Activated gamma-delta T cell (primary cell): ENCODE results near the gene GGN.
"Not testable (repeated sequence)": the region's sequence is repeated elsewhere in the genome, so short reads cannot be mapped to it uniquely, and the experiment has no call there.

Experiments
- DNase-seq: peaks from one replicate; lab custom pipeline; 2025; lab: John Stamatoyannopoulos, UW
- total RNA-seq, 2 donors: gene quantifications; one replicate each; lab custom pipeline; 2026; lab: John Stamatoyannopoulos, UW

GGN gene, protein sequence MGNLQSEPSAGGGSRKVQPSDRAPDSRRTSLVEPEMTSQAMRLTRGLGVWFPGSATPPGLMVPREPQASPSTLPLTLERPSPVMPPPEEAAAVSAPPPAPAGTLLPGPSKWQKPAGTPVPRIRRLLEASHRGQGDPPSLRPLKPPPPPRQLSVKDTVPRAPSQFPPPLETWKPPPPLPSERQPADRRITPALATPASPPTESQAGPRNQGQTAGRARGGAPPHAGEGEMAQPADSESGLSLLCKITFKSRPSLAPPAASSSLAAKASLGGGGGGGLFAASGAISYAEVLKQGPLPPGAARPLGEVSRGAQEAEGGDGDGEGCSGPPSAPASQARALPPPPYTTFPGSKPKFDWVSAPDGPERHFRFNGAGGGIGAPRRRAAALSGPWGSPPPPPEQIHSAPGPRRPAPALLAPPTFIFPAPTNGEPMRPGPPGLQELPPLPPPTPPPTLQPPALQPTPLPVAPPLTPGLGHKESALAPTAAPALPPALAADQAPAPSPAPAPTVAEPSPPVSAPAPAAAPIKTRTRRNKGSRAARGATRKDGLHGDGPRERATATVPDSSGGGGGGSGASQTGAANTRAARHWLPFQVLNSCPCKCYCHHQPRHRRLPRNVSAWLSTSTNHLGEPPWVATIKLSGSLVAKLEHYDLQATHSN
- 0.10 to 0.26 reads per million in 2 donors for total RNA-seq

DNA sequence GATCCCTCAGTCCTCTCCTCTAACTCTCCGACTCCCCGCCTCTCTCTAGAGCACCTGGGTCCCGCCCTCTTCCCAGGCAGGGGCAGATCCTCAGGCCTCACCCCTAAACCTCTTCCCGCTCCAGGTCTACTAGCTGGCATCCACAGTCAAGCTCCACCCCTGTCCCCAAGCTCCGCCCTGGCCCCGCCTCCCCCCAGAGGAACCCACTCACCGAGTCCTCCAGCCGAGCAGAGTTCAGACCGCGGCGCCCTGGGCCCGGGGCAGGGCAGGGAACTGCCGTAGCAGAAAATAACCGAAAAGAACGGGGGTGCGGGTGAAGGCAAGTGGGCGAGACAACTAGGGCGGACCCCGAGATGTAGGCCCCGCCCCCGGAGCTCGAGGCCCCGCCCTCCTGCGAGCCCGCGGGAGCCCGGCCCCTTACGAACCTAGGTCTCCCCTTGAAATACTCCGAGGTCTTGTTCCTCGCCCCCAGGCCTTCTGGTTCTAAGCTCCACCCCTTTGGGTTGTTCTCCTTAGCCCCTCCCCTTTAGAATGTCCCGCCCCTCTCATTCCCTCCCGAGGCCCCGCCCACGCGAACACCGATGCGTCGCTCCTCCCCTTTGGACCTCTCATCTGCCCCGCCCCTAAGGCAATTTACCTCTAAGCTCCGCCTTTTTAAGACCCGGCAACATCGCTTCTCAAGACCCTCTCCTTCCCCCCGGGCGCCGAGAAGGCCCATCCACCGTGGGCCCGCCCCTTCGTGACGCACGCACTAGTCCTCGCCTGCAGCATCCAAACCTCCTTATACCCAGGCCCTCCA, at the start of gene GGN:
TSS of gene GGN (minus strand) at position 485 of the 799 bp plus-strand sequence. CDS start 773 bp downstream, outside the sequence.
- peak; percentile 65 for DNase-seq

DNA sequence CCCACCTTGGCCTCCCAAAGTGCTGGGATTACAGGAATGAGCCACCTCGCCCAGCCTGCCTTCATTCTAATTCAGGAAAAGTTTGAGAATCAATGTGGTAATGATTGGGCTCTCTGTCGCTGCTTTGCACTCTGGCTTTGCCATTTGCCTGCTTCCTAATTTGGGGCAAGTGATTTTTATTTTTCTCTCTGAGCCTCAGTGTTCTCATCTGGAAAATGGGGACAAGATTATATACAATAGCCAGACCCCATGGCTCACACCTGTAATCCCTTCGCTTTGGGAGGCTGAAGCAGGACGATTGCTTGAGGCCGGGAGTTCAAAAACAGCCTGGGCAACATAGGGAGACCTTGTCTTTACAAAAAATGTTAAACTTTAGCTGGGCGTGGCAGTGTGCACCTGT, 49.5 kb upstream of the GGN start:
- no peak for DNase-seq

DNA sequence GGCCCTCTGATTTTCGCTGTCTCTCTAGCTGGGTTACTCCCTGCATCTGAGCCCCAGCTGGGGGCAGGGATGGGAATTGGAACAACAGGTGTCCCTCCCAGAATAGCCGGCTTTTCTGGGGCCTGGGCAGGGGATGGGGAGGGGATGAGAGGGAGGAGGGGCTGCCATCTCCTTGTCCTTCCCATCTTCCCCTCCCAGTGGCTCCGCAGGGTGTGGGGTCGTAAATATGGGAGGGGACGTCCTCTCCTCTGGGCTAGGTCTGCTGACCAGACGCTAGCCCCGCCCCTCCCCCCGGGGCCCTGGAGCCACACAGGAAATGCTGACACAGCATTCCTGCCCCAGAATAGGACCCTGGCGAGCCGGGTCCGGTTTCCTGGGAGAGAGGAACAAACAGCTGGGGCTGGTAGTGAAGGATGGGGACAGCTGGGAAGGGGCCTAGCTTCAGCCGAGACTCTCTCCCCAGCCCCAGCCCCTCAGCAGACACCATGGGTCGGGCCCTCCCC, 46.8 kb upstream of the GGN start:
- no peak for DNase-seq

DNA sequence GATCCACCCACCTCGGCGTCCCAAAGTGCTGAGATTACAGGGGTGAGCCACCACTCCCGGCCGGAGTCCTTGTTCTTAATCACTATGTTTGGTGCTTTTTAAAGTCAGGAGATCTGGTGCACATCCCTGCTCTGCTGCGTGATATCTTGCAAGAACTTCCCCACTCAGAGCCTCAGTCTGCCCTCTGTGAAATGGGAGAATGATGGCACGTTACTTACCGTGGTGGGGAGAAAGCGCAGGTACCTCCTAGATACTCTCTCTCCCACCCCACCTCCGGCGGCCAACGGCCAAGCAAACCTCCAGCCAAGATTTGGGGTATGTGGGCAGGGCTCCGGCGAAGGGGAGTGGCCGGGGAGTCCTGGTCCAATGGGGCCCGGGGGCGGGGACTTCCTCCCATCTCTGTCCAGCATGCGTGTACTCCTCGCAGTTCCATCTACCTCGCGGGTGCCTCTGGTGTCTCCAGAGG, 45.5 kb upstream of the GGN start, which contains the start of gene RYR1:
TSS of gene RYR1 (plus strand) at position 424 of the 466 bp plus-strand sequence. CDS start 139 bp downstream, outside the sequence.
- DNase-seq = no peak

DNA sequence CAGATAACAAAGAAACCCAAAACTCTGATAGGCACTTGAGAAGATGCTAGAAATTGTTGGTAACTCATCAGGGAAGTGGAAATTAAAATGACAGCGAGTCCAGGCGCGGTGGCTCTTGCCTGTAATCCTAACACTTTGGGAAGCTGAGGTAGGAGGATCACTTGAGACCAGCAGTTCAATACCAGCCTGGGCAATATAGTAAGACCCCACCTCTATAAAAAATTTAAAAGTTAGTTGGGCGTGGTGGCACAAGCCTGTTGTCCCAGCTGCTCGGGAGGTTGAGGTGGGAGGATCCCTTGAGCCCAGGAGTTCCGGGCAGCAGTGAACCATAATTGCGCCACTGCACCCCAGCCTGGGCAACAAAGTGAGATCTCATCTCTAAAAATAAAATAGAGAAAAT, 43.1 kb upstream of the GGN start:
- no peak for DNase-seq

DNA sequence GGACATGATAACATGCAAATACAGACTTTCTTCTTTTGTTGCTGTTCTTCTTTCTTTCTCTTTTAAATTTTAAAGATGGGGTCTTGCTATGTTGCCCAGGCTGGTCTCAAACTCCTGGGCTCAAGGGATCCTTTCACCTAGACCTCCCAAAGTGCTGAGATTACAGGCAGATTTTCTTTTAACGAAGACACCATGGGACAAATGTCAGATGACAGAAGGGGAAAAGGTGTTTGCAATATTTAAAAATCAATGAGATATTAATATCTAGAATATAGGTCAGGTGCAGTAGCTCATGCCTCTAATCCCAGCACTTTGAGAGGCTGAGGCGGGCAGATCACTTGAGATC, 42.0 kb upstream of the GGN start:
- no peak for DNase-seq

DNA sequence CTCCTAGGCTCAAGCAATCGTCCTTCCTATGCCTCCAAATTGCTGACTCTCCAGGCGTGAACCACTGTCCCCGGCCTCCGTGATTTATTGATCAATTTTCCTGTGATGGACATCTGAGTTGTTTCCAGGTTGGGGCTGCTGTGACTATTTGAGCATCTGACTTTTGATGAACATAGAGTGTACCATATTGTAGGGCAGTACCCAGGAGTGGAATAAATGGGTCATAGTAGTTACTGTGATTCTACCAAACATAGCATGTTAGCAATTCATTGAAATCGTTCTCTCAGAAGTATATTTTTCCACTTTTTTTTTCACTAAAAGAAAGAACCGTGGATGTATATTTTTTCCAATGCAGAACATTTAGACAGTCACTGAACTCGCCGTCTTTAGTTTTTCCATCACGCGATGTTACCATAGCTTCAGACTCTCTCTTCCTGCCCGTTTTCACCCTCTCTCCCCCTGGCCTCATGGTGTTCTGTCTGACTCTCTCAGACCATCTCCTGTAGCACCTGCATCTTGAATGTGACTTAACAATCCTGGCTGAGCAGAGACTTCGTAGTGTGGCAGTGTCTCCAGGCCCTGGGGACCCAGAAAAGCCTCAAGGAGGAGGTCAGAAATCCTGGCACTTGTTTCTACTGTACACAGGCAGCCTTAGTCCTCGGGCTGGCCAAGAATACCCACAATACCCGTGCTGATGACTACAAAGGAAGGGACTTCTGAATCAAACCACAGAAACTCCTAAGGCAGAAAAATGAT, 41.4 kb upstream of the GGN start:
- no peak for DNase-seq

DNA sequence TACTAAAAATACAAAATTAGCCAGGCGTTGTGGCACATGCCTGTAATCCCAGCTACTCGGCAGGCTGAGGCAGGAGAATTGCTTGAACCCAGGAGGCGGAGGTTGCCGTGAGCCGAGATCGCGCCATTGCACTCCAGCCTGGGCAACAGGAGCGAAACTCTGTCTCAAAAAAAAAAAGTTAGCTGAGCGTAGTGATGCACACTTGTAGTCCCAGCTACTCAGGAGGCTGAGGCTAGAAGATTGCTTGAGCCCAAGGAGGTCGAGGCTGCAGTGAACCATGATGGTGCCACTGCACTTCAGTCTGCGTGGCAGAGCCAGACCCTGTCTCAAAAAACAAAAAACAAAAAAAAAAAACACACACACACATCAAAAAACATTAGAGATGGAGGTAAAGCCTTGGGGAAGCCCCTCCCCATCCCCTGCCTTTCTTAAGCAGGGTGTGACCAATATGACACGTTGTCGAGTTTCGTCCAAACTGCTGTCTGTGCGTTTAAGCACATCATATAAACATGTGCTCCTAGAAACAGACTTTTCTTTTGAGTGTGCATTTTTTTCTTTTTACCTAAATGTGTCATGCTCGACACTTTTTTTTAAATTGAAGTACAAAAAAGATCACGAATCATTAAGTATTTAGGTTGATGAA, 39.3 kb upstream of the GGN start:
- not testable (repeated sequence) for DNase-seq

DNA sequence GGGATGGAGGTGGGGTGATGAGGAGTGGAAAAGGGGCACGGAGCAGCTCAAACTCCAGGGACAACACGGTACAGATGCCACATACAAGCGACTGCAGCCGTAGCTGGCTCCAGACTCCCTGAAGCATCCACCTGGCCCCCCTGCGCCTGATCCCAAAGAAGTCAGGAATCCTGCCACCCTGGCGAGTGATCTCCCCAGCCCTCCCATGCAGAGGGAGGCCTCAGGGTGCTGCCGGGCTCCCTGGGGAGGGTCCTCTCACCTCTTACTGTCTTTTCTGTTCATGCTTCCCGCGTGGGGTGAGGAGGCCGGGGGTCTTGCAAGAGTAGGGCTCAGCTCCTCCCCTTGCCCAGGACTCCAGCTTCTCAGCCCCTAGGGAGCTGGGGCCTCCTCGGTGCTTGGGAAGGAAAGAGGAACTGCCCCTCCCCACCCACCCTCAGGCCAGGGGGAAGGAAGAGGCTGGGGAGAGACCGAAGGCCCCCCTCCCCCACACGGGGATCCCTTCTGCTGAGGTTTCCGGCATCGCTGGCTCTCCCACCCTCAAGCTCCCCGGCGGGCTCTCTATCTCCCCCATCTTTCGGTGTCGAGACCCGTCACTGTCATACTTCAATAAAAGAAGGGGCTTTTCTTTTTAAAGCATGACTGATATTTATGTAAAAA, 38.1 kb upstream of the GGN start, which contains the start of gene RASGRP4:
TSS of gene RASGRP4 (minus strand) at position 410 of the 657 bp plus-strand sequence. CDS start at position 282, 128 bp downstream.
- no peak for DNase-seq

DNA sequence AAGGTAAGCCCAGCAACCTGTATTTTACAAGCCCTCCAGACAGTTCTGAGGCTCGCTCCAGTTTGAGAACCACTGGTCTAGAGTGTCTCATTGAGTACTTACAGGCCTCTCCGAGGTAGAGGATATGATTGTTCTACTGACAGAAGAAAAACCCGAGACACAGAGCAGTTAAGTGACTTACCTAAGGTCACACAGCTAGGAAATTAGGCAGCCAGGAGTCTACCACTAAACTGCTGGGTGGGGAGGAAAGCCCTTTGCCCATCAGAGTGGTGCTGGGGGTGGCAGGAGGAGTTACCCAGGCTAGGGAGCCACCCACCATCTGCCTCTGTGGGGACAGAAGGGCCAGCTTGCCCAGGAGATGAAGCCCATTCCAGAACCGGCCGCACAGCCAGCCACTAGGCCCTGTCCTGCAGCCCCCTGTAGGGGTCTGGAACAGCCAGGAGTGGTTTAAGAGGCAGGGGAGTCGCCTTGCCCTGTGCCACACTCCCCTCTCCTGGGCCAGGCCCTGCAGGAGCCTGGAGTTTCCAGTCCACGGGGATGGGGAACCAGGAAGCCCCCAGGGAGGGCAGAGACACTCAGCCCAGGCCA, 37.5 kb upstream of the GGN start:
- no peak for DNase-seq

DNA sequence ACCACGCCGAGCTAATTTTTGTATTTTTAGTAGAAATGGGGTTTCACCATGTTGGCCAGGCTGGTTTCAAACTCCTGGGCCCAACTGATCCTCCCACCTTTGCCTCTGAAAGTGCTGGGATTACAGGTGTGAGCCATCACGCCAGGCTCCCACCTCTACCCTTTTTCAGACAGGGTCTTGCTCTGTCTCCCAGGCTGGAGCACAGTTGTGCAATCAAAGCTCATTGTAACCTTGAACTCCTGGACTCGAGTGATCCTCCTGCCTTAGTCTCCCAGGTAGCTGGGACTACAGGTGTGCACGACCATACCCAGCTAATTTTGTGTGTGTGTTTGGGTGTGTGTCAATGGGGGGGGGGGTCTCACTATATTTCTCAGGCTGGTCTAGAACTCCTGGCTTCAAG, 36.4 kb upstream of the GGN start:
- no peak for DNase-seq

DNA sequence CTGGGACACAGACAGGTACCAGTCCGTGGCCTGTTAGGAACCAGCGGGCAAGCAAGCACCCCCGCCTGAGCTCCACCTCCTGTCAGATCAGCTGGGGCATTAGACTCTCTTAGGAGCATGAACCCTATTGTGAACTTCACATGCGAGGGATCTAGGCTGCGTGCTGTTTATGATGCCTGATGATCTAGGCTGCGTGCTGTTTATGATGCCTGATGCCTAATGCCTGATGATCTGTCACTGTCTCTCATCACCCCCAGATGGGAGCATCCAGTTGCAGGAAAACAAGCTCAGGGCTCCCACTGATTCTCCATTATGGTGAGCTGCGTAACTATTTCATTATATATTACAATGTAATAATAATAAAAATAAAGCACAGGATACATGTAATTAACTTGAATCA, 34.6 kb upstream of the GGN start:
- DNase-seq = no peak

DNA sequence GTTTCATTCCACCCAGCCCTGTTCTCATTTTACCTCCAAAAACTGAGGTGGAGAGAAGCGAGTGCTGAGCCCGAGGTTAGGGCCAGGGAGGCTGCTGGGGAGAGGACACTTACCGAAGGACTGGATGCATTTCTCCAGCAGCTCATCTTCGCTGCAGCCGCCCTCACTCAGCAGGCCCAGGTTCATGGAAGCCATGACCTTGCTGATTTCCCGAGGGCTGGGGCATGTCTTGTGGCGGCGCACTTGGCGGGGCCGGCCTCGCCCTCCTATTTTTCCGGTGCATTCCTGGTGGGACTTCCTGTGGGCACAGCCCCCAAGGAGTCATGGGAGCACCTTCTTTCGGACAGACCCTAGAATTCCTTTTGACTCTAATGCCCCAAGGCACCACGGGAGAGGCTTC, 34.0 kb upstream of the GGN start:
- DNase-seq = no peak

DNA sequence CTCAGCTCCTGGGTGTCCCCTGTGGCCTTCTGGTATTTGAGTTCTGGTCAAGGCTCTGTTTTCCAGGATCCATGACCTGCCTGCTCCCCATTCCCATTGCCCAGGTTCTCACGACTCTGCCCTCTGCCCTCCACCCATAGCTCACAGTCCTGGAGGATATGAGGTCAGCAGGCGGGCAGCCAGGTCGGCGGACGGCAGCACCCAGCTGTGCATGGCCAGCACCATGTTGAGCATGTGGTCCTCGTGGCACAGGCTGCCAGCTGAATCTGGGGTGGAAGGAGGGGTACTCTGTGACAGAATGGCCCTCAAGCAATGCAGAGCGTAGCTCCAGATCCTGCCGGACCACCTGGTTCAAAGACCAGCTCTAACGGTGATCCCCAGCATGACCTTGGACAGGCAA, 33.1 kb upstream of the GGN start:
- DNase-seq = no peak

DNA sequence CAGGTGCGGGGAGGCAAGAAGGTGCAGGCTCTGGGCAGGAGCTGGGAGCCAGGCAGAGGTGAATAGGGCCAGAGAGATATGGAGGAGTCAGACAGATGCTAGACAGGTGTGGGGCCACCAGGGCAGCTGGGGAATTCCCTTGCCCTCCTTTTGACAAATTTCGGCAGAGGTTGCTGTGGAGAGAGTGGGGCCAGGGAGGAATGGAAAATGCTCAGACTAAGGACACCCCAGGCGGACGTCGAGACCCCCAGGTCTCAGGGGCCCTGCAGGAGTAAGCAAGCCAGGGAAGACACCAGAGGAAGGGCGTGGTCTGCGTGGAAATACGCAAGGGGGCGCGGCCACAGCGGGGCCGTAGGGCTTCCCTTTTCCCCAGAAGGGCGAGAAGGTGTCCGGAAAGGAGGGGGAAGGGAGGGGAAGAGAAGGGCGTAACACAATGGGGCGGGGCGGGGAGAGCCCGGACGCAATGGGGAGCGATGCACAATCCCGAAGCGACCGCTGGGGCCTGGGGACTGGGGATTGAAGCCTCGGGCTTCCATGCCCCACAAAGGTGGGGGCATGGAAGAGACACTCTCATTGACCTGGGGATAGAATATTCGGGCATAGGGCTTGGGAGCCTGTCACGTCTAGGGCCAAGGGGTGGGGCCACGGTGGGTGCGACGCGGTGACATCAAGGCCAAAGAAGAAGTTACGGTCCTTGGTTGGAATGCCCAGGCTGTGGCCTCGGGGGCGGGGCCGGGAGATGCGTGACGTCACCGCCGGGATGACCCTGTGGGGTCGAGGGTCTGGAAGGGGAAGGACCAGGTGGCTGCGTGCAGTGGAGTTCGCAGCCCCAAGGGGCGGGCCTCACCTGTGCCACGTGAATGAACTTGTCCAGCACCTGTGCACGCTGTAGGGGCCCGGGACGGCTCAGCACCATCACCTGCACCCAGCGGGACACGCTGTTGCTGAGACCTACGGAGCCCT, 30.0 kb upstream of the GGN start:
- no peak for DNase-seq

DNA sequence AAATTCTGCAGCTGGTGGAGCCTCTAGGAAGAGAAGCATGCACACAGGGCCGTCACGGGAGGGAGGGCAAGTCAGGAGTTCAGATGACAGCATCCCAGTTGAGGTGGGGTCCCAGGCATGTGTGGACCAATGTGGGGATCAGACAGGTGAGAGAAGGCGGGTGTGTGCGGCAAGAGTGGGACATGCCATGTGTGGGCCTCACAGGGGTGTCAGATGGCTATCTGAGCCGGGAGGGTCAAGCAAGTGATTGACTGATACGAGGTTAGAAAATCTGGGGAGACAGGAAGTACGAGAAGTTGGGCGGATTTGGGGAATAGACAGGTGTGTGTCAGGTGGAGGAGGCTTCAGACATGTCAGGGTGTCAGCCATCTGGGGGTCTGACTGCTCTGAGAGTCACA, 29.3 kb upstream of the GGN start:
- DNase-seq = no peak

DNA sequence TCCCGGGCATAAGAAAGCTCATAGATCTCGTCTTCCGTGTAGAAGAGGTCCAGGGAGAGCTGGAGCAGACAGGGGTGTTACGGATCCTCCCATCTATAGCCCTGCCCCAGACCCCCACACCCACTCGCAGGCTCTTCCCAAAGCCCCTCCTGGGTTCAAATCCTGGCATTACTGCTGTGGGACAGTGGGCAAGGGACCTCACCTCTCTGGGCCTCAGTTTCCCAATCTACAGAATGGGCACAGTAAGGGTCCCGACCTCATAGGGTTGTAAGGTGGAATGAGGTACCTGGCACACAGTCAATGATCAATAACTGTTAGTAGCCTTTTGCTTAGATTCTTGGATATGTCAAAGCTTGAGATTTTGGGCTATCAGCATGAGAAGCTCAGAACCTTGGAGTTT, 25.6 kb upstream of the GGN start:
- DNase-seq = no peak

DNA sequence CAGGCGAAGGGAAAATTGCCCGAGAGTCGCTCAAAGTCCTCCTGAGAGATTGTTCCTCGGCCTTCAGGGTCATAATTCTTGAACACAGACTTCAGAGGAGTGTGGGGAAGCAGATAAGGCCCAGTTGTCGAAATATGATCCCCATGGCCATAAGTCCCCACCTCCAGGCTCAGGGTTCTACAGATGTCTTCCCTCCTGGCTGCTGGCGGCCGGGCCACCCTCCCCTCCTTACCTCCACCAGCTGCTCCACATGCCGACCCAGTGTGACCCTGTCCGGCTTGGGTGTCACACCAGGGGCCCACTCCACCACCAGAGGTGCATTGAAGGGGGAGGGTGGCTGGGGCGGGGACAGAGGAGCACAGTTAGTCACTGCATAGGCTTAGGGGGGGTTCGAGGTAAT, 25.1 kb upstream of the GGN start:
- no peak for DNase-seq

DNA sequence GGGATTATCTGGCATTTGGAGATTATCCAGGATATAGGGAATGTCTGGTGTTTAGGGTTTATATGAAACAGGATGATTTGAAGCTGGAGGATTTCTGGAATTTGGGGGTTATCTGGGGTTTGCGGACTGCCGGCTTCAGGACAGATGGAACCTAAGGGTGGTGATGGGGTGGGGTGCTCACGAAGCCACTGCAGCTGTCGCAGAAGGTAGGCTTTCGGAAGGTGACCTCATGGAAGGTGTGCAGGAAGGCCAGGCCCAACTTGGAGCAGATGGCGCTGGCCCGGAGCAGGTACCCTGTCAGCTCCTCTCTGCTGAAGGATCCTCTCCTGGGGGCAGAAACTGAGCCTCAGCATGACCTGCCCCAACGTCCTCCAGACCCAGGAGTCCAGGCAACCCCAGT, 24.7 kb upstream of the GGN start:
- no peak for DNase-seq
